HepG2 (cell line): ENCODE measurements around the gene ARHGEF12. TPM values are rescaled to one million over a fixed set of nuclear protein-coding genes. Genes with fewer than 3 reads are reported as not detected.

ENCODE experiments used
- ATF7 ChIP-seq, 2 experiments: fragments of 450-650 bp in 1 of 2; sonication (generic) in 1 of 2; formaldehyde crosslinking in 1 of 2; IDR thresholded peaks; 2 replicates each; pipeline versions ENCODE4 v1.4.0 to v1.6.1; 2016 to 2020; ENCODE audit warnings: antibody characterized with exemption in 1 of 2, mild to moderate bottlenecking in 1 of 2, missing genetic modification reagents in 1 of 2
- CBX1 ChIP-seq: IDR thresholded peaks from one replicate; pipeline ENCODE4 v1.6.1; 2016; ENCODE audit warnings: antibody characterized with exemption, low read depth
- FLYWCH1 ChIP-seq: sonication (generic); formaldehyde crosslinking; IDR thresholded peaks from 2 replicates; pipeline ENCODE4 v1.8.1; 2023; ENCODE audit warnings: mild to moderate bottlenecking, missing genetic modification reagents
- GTF2F1 ChIP-seq: fragments of 150-350 bp; IDR thresholded peaks from 2 replicates; pipeline ENCODE4 v1.6.1; 2014; ENCODE audit warnings: low read length
- GTF3A ChIP-seq: sonication (generic); formaldehyde crosslinking; conservative IDR thresholded peaks from 2 replicates; pipeline ENCODE4 v1.4.0; 2020; ENCODE audit warnings: mild to moderate bottlenecking, missing genetic modification reagents
- HNRNPH1 ChIP-seq: fragments of 200-400 bp; formaldehyde crosslinking; optimal IDR thresholded peaks from 2 replicates; pipeline ENCODE3; 2017; ENCODE audit warnings: mild to moderate bottlenecking, low read depth, low read length
- MXD4 ChIP-seq: IDR thresholded peaks from 2 replicates; pipeline ENCODE4 v1.6.1; 2016; ENCODE audit warnings: mild to moderate bottlenecking, missing biosample characterization, missing genetic modification reagents
- MYPOP ChIP-seq: sonication (generic); formaldehyde crosslinking; IDR thresholded peaks from 2 replicates; pipeline ENCODE4 v1.8.1; 2023; ENCODE audit warnings: mild to moderate bottlenecking, moderate library complexity, missing genetic modification reagents
- NAIF1 ChIP-seq: sonication (generic); formaldehyde crosslinking; IDR thresholded peaks from 2 replicates; pipeline ENCODE4 v1.5.0; 2020; ENCODE audit warnings: mild to moderate bottlenecking, missing genetic modification reagents, borderline replicate concordance
- RNF219 ChIP-seq: sonication (generic); formaldehyde crosslinking; IDR thresholded peaks from 2 replicates; pipeline ENCODE4 v1.5.0; 2020; ENCODE audit warnings: mild to moderate bottlenecking, missing genetic modification reagents
- SATB2 ChIP-seq: sonication (generic); formaldehyde crosslinking; IDR thresholded peaks from 2 replicates; pipeline ENCODE4 v1.5.0; 2020; ENCODE audit warnings: missing genetic modification reagents
- SMARCC2 ChIP-seq: fragments of 450-650 bp; IDR thresholded peaks from 2 replicates; pipeline ENCODE4 v1.6.1; 2017; ENCODE audit warnings: antibody characterized with exemption, mild to moderate bottlenecking
- TEAD3 ChIP-seq: optimal IDR thresholded peaks from 2 replicates; pipeline ENCODE3; 2016; ENCODE audit warnings: borderline replicate concordance
- YY1 ChIP-seq: IDR thresholded peaks from 2 replicates; pipeline ENCODE4 v1.6.1; 2011; ENCODE audit warnings: low read length, low read depth, moderate library complexity, mild to moderate bottlenecking; ENCODE audit not compliant: insufficient read depth, insufficient replicate concordance
- ZBTB8A ChIP-seq: sonication (generic); formaldehyde crosslinking; IDR thresholded peaks from 2 replicates; pipeline ENCODE4 v1.4.0; 2020; ENCODE audit warnings: mild to moderate bottlenecking, low read depth, missing genetic modification reagents, borderline replicate concordance
- ZFP37 ChIP-seq: sonication (generic); formaldehyde crosslinking; IDR thresholded peaks from 2 replicates; pipeline ENCODE4 v1.4.0; 2020; ENCODE audit warnings: missing genetic modification reagents, borderline replicate concordance
- ZMAT3 ChIP-seq: sonication (generic); formaldehyde crosslinking; conservative IDR thresholded peaks from 2 replicates; pipeline ENCODE4 v1.7.0; 2021; ENCODE audit warnings: missing genetic modification reagents
- ZNF143 ChIP-seq: sonication (generic); formaldehyde crosslinking; IDR thresholded peaks from 2 replicates; pipeline ENCODE4 v1.4.0; 2020; ENCODE audit warnings: missing genetic modification reagents
- ZNF20 ChIP-seq: sonication (generic); formaldehyde crosslinking; IDR thresholded peaks from 2 replicates; pipeline ENCODE4 v1.4.0; 2020; ENCODE audit warnings: mild to moderate bottlenecking, moderate library complexity, missing genetic modification reagents
- ZNF253 ChIP-seq: sonication (generic); formaldehyde crosslinking; IDR thresholded peaks from 2 replicates; pipeline ENCODE4 v1.8.0; 2022; ENCODE audit warnings: mild to moderate bottlenecking, missing genetic modification reagents, borderline replicate concordance
- ZNF598 ChIP-seq: sonication (generic); formaldehyde crosslinking; IDR thresholded peaks from 2 replicates; pipeline ENCODE4 v1.5.1; 2020; ENCODE audit warnings: mild to moderate bottlenecking, missing genetic modification reagents, borderline replicate concordance
- ZNF672 ChIP-seq: sonication (generic); formaldehyde crosslinking; IDR thresholded peaks from 2 replicates; pipeline ENCODE4 v1.8.1; 2022; ENCODE audit warnings: missing genetic modification reagents
- ZNF674 ChIP-seq: sonication (generic); formaldehyde crosslinking; IDR thresholded peaks from 2 replicates; pipeline ENCODE4 v1.5.0; 2020; ENCODE audit warnings: low read depth, mild to moderate bottlenecking, missing genetic modification reagents
- ZNF724P ChIP-seq: sonication (generic); formaldehyde crosslinking; IDR thresholded peaks from 2 replicates; pipeline ENCODE4 v1.8.0; 2022; ENCODE audit warnings: missing genetic modification reagents, borderline replicate concordance
- ZNF878 ChIP-seq: sonication (generic); formaldehyde crosslinking; IDR thresholded peaks from 2 replicates; pipeline ENCODE4 v1.8.1; 2023; ENCODE audit warnings: mild to moderate bottlenecking, missing genetic modification reagents, moderate library complexity
- ZSCAN22 ChIP-seq: sonication (generic); formaldehyde crosslinking; IDR thresholded peaks from 2 replicates; pipeline ENCODE4 v1.4.0; 2020; ENCODE audit warnings: mild to moderate bottlenecking, missing genetic modification reagents
- polyA plus RNA-seq, 8 experiments: library from polyadenylated mRNA; depleted of rRNA in 3 of 8; stranded (reverse) in 7 of 8; unstranded in 1 of 8; fragments of >200 nt; fragmentation: Illumina TruSeq in 4 of 8; extraction: Trizol in 4 of 8; gene quantifications; 2 replicates each; pipeline versions ENCODE4 v1.2.1 to v1.2.3, GENCODE V29; 2011 to 2016; ENCODE audit warnings: low read depth in 4 of 8, missing spikeins in 1 of 8, mixed read lengths in 1 of 8; ENCODE audit not compliant: insufficient read depth in 1 of 8
- total RNA-seq, 5 experiments: library from RNA; depleted of rRNA; stranded (reverse); fragments of >200 nt; fragmentation: Illumina TruSeq; extraction: Trizol; gene quantifications; 2 replicates each; pipeline ENCODE4 v1.2.3, GENCODE V29; 2016; ENCODE audit warnings: low read depth in 1 of 5

The ARHGEF12 gene
- total and polyA plus RNA-seq, 2 of the 13 experiments (the other 11 are each of a cell fraction or from before 2014, with no cell fraction given), result 17.9 to 54.4 TPM

- TF ChIP-seq ZSCAN22 (CRISPR knock-in tag) (peak; percentile 29; the same call in 1 of the 2 replicates), ZNF674 (CRISPR knock-in tag) (0 out of 2 replicates have a peak, but pooled peaks have one; percentile 39), ATF7 (IDR thresholded peaks at IDR 0.05) (no peak), ATF7 (CRISPR knock-in tag; IDR thresholded peaks at IDR 0.05) (no peak), ZNF878 (CRISPR knock-in tag) (peak; percentile 71; the same call in 1 of the 2 replicates), ZBTB8A (CRISPR knock-in tag) (no peak), RNF219 (CRISPR knock-in tag) (no peak), SMARCC2 (no peak), GTF3A (CRISPR knock-in tag) (no peak; the same call in 1 of the 2 replicates), YY1 (peak; percentile 82), ZNF598 (0 out of 2 replicates have a peak, but pooled peaks have one; percentile 27), ZNF724P (0 out of 2 replicates have a peak, but pooled peaks have one; percentile 32), MYPOP (peak; percentile 60; the same call in 1 of the 2 replicates), ZNF20 (CRISPR knock-in tag) (no peak), TEAD3 (CRISPR knock-in tag) (no peak), HNRNPH1 (no peak), SATB2 (no peak), ZNF143 (no peak), ZFP37 (CRISPR knock-in tag) (no peak), NAIF1 (CRISPR knock-in tag) (no peak), GTF2F1 (no peak), FLYWCH1 (CRISPR knock-in tag) (no peak), ZMAT3 (CRISPR knock-in tag) (no peak), CBX1 (peak; percentile 94), MXD4 (0 out of 2 replicates have a peak, but pooled peaks have one; percentile 13), ZNF253 (CRISPR knock-in tag) (no peak), ZNF672 (0 out of 2 replicates have a peak, but pooled peaks have one; percentile 73)
Observed at GRCh38 chr11:120335908-120336640, at the start of gene ARHGEF12 (continued).
